Endometrial microvascular endothelial cells (primary cell): ENCODE measurements around the gene PCNX2. TPM values are rescaled to one million over a fixed set of nuclear protein-coding genes. Genes with fewer than 3 reads are reported as not detected.
"Not testable (repeated sequence)": the region's sequence is repeated elsewhere in the genome, so short reads cannot be mapped to it uniquely, and the experiment has no call there.

ENCODE experiments used
- in situ Hi-C: cut with HindIII; loops from 2 replicates; pipeline ENCODE4 v1.10.0; 2017; ENCODE audit warnings: low sequenced_read_pairs, low pct_unique_long_range_greater_than_20kb; ENCODE audit errors: inconsistent ontology term
- total RNA-seq: library from RNA; depleted of rRNA; stranded (reverse); fragments of >200 nt; gene quantifications from one replicate; pipeline ENCODE4 v1.2.3, GENCODE V29; 2015; ENCODE audit errors: inconsistent ontology term

Gene PCNX2
- total RNA-seq, 1 donor from 2014 or later: 16.4 TPM

- in situ Hi-C loops: no loop called here
These were observed 204.6 kb downstream of the PCNX2 start for GRCh38 chr1:233090746-233091494.

- in situ Hi-C loops: no loop called here
These were observed 206.3 kb downstream of the PCNX2 start for GRCh38 chr1:233089251-233089650.

GRCh38 chr1:233088613-233089012, 206.9 kb downstream of the PCNX2 start:
- in situ Hi-C loops: no loop called here

GRCh38 chr1:233086961-233087881, 208.3 kb downstream of the PCNX2 start:
- in situ Hi-C loops: no loop called here

- in situ Hi-C loops: no loop called here
These were observed 210.0 kb downstream of the PCNX2 start for GRCh38 chr1:233085566-233085965.

- in situ Hi-C loops: no loop called here
These were observed 212.6 kb downstream of the PCNX2 start for GRCh38 chr1:233082778-233083550.

GRCh38 chr1:233081735-233082134, 213.8 kb downstream of the PCNX2 start:
- in situ Hi-C loops: no loop called here

GRCh38 chr1:233080827-233081226, 214.7 kb downstream of the PCNX2 start:
- in situ Hi-C loops: not testable (repeated sequence)

- in situ Hi-C loops: no loop called here
These were observed 215.2 kb downstream of the PCNX2 start for GRCh38 chr1:233080286-233080685.

GRCh38 chr1:233079574-233079973, 216.0 kb downstream of the PCNX2 start:
- in situ Hi-C loops: no loop called here

GRCh38 chr1:233078396-233078795, 217.1 kb downstream of the PCNX2 start:
- in situ Hi-C loops: no loop called here

GRCh38 chr1:233075915-233076295, 219.6 kb downstream of the PCNX2 start:
- in situ Hi-C loops: no loop called here

GRCh38 chr1:233066087-233066486, 229.4 kb downstream of the PCNX2 start:
- in situ Hi-C loops: no loop called here

GRCh38 chr1:233065685-233066084, 229.8 kb downstream of the PCNX2 start:
- in situ Hi-C loops: no loop called here

GRCh38 chr1:233064988-233065387, 230.5 kb downstream of the PCNX2 start:
- in situ Hi-C loops: no loop called here

- in situ Hi-C loops: no loop called here
These were observed 232.1 kb downstream of the PCNX2 start for GRCh38 chr1:233063462-233063861.

- in situ Hi-C loops: no loop called here
These were observed 234.3 kb downstream of the PCNX2 start for GRCh38 chr1:233061265-233061664.

GRCh38 chr1:233060461-233060994, 235.0 kb downstream of the PCNX2 start:
- in situ Hi-C loops: no loop called here

- in situ Hi-C loops: no loop called here
These were observed 237.7 kb downstream of the PCNX2 start for GRCh38 chr1:233057836-233058235.
